ENCODE data around the gene TXNRD1.

DNA sequence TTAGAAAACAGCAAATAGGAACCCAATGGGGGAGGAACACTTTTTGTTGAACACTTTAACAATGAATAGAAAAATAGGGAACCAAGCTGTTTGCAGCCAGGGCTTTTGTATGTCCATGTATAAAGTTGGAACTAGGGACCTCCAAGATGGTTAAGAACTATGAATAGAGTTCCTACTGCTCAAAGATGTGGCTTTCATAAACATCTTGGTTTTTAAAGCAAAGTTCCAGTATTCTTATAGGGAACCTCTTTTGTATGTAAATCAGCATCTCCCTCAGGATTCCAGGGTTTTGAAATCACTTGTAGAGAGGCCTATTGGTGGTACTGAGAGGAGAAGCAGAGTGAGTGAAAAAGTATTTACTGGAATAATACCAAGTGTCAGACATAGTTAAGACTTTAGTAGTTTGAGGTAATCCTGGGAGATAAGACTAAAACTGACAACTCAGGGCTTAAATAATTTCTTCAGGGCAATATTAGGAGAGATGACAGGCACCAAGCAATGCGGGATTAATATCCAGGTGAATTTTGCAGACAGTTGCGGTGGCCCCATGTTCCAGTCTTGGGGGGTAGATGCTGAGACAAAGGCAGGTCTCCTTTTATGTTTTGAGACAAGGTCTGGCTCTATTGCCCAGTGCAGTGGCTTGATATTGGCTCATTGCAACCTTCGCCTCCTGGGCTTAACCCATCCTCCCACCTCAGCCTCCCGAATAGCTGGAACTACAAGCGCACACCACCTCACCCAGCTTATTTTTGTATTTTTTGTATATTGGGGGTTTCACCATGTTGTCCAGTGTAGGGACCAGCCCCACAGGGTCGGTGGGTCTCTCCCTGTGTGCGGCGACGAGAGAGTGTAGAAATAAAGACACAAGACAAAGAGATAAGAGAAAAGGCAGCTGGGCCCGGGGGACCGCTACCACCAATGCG, 77.6 kb downstream of the TXNRD1 start:
- no peak for TF ChIP-seq GATA1 (IDR thresholded peaks at IDR 0.05; ENCODE audit: low read depth, low read length)
- TF ChIP-seq POLR2A (IDR thresholded peaks at IDR 0.05; ENCODE audit: low read length), result no peak

Data from erythroblast (primary cell).